Measurements from ENCODE around the gene QKI.

QKI gene

DNA sequence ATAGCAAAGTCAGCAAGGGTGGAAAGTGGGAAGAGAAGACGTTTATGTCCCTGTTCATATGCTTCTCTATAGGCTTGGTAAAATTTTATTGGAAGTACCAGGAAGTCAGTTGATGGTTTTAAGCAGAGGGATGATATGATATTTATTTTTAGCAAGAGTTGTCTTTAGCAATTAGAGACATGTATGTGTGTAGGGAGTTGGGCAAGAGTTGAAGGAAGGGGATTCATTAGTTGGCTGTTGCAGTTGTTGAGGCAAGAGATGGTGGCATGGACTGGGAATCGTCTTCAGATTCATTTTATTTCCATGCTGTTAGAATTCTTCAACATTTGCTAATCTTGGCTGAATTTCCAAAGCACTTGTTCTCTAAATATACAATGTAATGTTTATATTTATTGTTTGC is 85.6 kb downstream of the QKI start:
- DNase-seq (ENCODE audit: low spot score in 2 of 2) (no peak), ATAC-seq (no peak)
- H3K4me3 Mint-ChIP-seq: no peak overlapping the region
- H3K4me1 Mint-ChIP-seq: peaks cover 32% of the 10 kb centered on the region
- H3K9me3 Mint-ChIP-seq: peaks cover 4% of the 10 kb centered on the region
- H3K36me3 Mint-ChIP-seq: peaks cover 8% of the 10 kb centered on the region
- no peak overlapping the region for H3K27ac Mint-ChIP-seq

- Mint-ChIP-seq H3K36me3 (peaks cover 8% of the 10 kb centered on the region), H3K9me3 (peaks cover 4% of the 10 kb centered on the region), H3K4me1 (peaks cover 35% of the 10 kb centered on the region), H3K4me3 (no peak overlapping the region), H3K27ac (no peak overlapping the region)
- no peak for ATAC-seq
- no peak for DNase-seq (ENCODE audit: low spot score in 2 of 2)
Measured at GRCh38 chr6:163501026-163501425, 86.5 kb downstream of the QKI start.

DNA sequence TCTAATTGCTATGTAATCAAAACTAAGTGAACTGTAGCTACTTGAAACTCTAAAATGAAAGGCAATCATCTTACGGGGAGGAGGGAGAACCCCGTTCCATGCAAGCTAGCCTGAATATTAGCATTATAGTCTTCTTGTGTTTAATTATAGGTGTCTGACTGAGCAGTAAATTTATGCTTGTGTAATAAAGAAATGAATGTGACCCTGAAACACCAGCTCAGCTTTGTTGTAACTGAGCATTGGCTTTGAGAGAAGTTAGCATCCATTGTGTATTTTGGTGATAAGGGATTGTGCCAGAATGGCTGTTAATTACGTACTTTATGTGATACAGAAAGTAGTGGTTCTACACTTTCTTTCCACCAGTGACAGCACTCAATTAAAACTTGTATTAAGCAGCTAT is 86.9 kb downstream of the QKI start:
- Mint-ChIP-seq H3K27ac (no peak overlapping the region), H3K4me1 (peaks cover 33% of the 10 kb centered on the region), H3K36me3 (peaks cover 8% of the 10 kb centered on the region), H3K9me3 (peaks cover 4% of the 10 kb centered on the region), H3K4me3 (no peak overlapping the region)
- ATAC-seq (no peak), DNase-seq (ENCODE audit: low spot score in 2 of 2) (no peak)

GRCh38 chr6:163504984-163505640 is 90.6 kb downstream of the QKI start:
- ATAC-seq (no peak), DNase-seq (ENCODE audit: low spot score in 2 of 2) (no peak)
- H3K4me3 Mint-ChIP-seq: no peak overlapping the region
- H3K36me3 Mint-ChIP-seq: peaks cover 8% of the 10 kb centered on the region
- peaks cover 9% of the 10 kb centered on the region for H3K9me3 Mint-ChIP-seq
- no peak overlapping the region for H3K27ac Mint-ChIP-seq
- peaks cover 35% of the 10 kb centered on the region for H3K4me1 Mint-ChIP-seq

- no peak overlapping the region for H3K4me3 Mint-ChIP-seq
- H3K27ac Mint-ChIP-seq: no peak overlapping the region
- DNase-seq (ENCODE audit: low spot score in 2 of 2): no peak
- peaks cover 4% of the 10 kb centered on the region for H3K36me3 Mint-ChIP-seq
- no peak for ATAC-seq
- H3K4me1 Mint-ChIP-seq: peaks cover 30% of the 10 kb centered on the region
- peaks cover 9% of the 10 kb centered on the region for H3K9me3 Mint-ChIP-seq
Measured at GRCh38 chr6:163507965-163508364, 93.4 kb downstream of the QKI start.

DNA sequence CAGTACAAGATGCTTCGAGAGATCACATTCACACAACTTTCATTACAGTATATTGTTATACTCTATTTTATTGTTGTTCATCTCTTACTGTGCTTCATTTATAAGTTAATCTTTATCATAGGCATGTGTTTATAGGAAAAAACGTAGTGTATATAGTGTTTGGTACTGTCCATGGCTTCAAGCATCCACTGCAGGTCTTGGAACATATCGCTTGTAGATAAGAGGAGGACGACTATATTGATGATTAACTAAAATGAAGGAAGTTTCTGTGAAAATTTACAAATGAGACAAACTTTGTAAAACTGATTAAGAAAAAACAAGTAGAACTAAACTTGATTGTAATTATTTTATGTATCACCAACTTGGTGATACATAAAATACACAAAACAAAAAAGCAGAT is 98.5 kb downstream of the QKI start:
- no peak for DNase-seq (ENCODE audit: low spot score in 2 of 2)
- ATAC-seq: no peak
- Mint-ChIP-seq H3K36me3 (no peaks in the 10 kb centered on the region), H3K4me1 (peaks cover 21% of the 10 kb centered on the region), H3K4me3 (no peak overlapping the region), H3K27ac (no peak overlapping the region), H3K9me3 (peaks cover 3% of the 10 kb centered on the region)

GRCh38 chr6:163513570-163514166 is 99.2 kb downstream of the QKI start:
- H3K4me1 Mint-ChIP-seq: peaks cover 22% of the 10 kb centered on the region
- no peaks in the 10 kb centered on the region for H3K36me3 Mint-ChIP-seq
- DNase-seq (ENCODE audit: low spot score in 2 of 2) (no peak), ATAC-seq (no peak)
- no peaks in the 10 kb centered on the region for H3K9me3 Mint-ChIP-seq
- no peak overlapping the region for H3K4me3 Mint-ChIP-seq
- H3K27ac Mint-ChIP-seq: no peak overlapping the region

GRCh38 chr6:163516908-163517307 is 102.4 kb downstream of the QKI start:
- Mint-ChIP-seq H3K4me1 (peaks cover 29% of the 10 kb centered on the region), H3K36me3 (no peaks in the 10 kb centered on the region), H3K27ac (no peak overlapping the region), H3K4me3 (no peak overlapping the region), H3K9me3 (no peaks in the 10 kb centered on the region)
- DNase-seq (ENCODE audit: low spot score in 2 of 2) (no peak), ATAC-seq (no peak)

- H3K27ac Mint-ChIP-seq: no peak overlapping the region
- ATAC-seq (no peak), DNase-seq (ENCODE audit: low spot score in 2 of 2) (no peak)
- H3K36me3 Mint-ChIP-seq: peaks cover 12% of the 10 kb centered on the region
- no peaks in the 10 kb centered on the region for H3K9me3 Mint-ChIP-seq
- peaks cover 39% of the 10 kb centered on the region for H3K4me1 Mint-ChIP-seq
- no peak overlapping the region for H3K4me3 Mint-ChIP-seq
Measured at GRCh38 chr6:163520956-163521355, 106.4 kb downstream of the QKI start.

- DNase-seq (ENCODE audit: low spot score in 2 of 2) (no peak), ATAC-seq (no peak)
- H3K4me1 Mint-ChIP-seq: peaks cover 39% of the 10 kb centered on the region
- H3K27ac Mint-ChIP-seq: no peak overlapping the region
- no peaks in the 10 kb centered on the region for H3K9me3 Mint-ChIP-seq
- no peak overlapping the region for H3K4me3 Mint-ChIP-seq
- H3K36me3 Mint-ChIP-seq: peaks cover 12% of the 10 kb centered on the region
Measured at GRCh38 chr6:163522033-163522432, 107.5 kb downstream of the QKI start.

GRCh38 chr6:163525926-163526325 is 111.4 kb downstream of the QKI start:
- Mint-ChIP-seq H3K9me3 (no peaks in the 10 kb centered on the region), H3K4me1 (peaks cover 32% of the 10 kb centered on the region), H3K27ac (no peak overlapping the region), H3K4me3 (no peak overlapping the region), H3K36me3 (peaks cover 12% of the 10 kb centered on the region)
- DNase-seq (ENCODE audit: low spot score in 2 of 2) (no peak), ATAC-seq (no peak)

GRCh38 chr6:163526346-163526745 is 111.8 kb downstream of the QKI start:
- Mint-ChIP-seq H3K4me3 (no peak overlapping the region), H3K4me1 (peaks cover 32% of the 10 kb centered on the region), H3K9me3 (no peaks in the 10 kb centered on the region), H3K27ac (no peak overlapping the region), H3K36me3 (peaks cover 12% of the 10 kb centered on the region)
- DNase-seq (ENCODE audit: low spot score in 2 of 2) (no peak), ATAC-seq (no peak)

- ATAC-seq: no peak
- Mint-ChIP-seq H3K4me3 (no peak overlapping the region), H3K9me3 (no peaks in the 10 kb centered on the region), H3K36me3 (peaks cover 12% of the 10 kb centered on the region), H3K27ac (no peak overlapping the region), H3K4me1 (peaks cover 32% of the 10 kb centered on the region)
- no peak for DNase-seq (ENCODE audit: low spot score in 2 of 2)
Measured at GRCh38 chr6:163527291-163527690, 112.8 kb downstream of the QKI start.

DNA sequence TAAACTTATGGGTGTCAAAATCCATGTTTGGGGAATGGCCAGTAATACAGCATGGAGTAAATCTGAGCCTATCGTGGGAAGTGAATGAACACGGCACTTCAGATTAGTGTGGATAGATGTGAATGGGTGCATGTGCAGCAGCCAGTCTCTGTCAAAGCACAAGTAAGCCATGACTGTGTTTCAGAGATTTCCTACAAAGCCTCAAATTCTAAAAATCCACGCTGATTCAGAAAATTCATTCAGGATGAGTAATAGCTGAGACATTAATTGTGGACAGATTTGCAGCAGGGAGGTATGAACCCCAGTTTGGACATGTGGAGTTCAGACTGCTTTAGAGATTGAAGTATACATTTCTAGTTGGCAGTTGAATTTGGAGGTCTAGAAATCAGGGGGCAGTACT is 115.1 kb downstream of the QKI start:
- peak; percentile 43 for ATAC-seq
- Mint-ChIP-seq H3K27ac (no peak overlapping the region), H3K4me1 (peaks cover 26% of the 10 kb centered on the region), H3K4me3 (no peak overlapping the region), H3K9me3 (no peaks in the 10 kb centered on the region), H3K36me3 (peaks cover 12% of the 10 kb centered on the region)
- no peak for DNase-seq (ENCODE audit: low spot score in 2 of 2)

GRCh38 chr6:163530406-163530805 is 115.9 kb downstream of the QKI start:
- DNase-seq (ENCODE audit: low spot score in 2 of 2) (no peak), ATAC-seq (no peak)
- H3K9me3 Mint-ChIP-seq: no peaks in the 10 kb centered on the region
- no peak overlapping the region for H3K4me3 Mint-ChIP-seq
- peaks cover 10% of the 10 kb centered on the region for H3K36me3 Mint-ChIP-seq
- H3K27ac Mint-ChIP-seq: no peak overlapping the region
- H3K4me1 Mint-ChIP-seq: peaks cover 20% of the 10 kb centered on the region

DNA sequence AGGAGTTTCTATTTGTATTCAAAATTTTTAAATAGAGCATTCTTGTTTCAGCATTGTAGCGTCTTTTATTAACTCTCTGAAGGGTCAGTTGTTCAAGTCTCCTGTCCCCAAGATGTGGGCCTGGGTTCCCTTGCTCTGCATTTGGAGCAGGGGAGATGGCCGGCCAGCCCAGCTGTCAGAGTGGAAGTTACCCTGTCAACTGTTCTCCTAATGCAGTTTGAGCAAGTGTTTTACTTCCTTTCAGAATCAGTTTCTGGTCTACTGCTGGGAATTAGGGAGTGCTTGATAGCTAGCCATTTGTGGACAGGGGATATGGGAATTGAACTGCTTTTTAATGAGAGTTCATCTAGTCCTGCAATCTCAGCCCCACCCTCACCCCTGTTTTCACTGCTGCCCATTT is 116.6 kb downstream of the QKI start:
- no peak overlapping the region for H3K27ac Mint-ChIP-seq
- no peak overlapping the region for H3K4me3 Mint-ChIP-seq
- no peak for ATAC-seq
- H3K4me1 Mint-ChIP-seq: peaks cover 14% of the 10 kb centered on the region
- no peaks in the 10 kb centered on the region for H3K9me3 Mint-ChIP-seq
- DNase-seq (ENCODE audit: low spot score in 2 of 2): no peak
- peaks cover 14% of the 10 kb centered on the region for H3K36me3 Mint-ChIP-seq
